GM10266 (cell line): ENCODE measurements around the gene MDK.

Experiments used
- DNase-seq: peaks from one replicate; pipeline ENCODE4 v3.0.0; 2012; ENCODE audit errors: extremely low spot score
- TF ChIP-seq, protein P1 (sequence below): IDR thresholded peaks from 2 replicates; pipeline ENCODE4 v1.5.1; 2012; ENCODE audit warnings: mild to moderate bottlenecking, low read depth; ENCODE audit not compliant: control insufficient read depth, insufficient read depth; ENCODE audit errors: missing control alignments

The MDK gene, protein sequence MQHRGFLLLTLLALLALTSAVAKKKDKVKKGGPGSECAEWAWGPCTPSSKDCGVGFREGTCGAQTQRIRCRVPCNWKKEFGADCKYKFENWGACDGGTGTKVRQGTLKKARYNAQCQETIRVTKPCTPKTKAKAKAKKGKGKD

DNA sequence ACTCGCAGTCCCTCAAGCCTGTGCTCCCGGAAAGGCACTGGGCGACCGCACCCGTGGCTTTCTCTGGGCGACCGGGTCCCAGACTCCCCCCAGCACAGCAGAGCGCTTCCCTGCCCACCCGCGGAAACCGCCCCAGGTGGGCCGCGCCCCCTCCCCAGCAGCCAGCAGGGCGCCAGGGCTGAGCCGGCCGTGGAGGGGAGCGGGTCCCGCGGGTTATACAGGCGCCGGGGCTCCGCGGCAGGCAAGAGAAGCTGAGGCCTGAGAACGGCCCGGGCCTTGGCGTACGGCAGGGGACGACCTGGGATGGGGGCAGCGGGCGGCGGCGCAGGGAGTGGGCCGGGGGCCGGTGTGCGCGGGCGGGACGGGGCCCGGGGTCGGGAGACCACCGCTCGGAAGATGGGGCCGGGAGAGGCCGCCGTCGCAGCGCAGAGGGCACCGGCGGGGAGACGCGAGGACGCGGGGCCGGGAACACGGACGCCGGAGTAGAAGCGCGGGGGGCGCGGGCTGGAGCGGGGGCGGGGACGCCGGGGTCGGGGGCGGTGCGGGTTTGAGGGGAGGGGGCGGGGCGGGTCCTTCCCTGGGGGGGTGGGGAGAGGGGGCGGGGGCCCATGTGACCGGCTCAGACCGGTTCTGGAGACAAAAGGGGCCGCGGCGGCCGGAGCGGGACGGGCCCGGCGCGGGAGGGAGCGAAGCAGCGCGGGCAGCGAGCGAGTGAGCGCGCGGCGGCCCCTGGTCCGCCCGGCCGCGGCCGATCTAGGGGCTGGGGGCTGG, at the start of gene MDK:
Gene MDK (plus strand): TSS at position 622 of the 771 bp plus-strand sequence. CDS start 389 bp downstream, outside the sequence.
- TF ChIP-seq, protein P1, sequence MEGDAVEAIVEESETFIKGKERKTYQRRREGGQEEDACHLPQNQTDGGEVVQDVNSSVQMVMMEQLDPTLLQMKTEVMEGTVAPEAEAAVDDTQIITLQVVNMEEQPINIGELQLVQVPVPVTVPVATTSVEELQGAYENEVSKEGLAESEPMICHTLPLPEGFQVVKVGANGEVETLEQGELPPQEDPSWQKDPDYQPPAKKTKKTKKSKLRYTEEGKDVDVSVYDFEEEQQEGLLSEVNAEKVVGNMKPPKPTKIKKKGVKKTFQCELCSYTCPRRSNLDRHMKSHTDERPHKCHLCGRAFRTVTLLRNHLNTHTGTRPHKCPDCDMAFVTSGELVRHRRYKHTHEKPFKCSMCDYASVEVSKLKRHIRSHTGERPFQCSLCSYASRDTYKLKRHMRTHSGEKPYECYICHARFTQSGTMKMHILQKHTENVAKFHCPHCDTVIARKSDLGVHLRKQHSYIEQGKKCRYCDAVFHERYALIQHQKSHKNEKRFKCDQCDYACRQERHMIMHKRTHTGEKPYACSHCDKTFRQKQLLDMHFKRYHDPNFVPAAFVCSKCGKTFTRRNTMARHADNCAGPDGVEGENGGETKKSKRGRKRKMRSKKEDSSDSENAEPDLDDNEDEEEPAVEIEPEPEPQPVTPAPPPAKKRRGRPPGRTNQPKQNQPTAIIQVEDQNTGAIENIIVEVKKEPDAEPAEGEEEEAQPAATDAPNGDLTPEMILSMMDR: no peak
- DNase-seq: peak; percentile 69

DNA sequence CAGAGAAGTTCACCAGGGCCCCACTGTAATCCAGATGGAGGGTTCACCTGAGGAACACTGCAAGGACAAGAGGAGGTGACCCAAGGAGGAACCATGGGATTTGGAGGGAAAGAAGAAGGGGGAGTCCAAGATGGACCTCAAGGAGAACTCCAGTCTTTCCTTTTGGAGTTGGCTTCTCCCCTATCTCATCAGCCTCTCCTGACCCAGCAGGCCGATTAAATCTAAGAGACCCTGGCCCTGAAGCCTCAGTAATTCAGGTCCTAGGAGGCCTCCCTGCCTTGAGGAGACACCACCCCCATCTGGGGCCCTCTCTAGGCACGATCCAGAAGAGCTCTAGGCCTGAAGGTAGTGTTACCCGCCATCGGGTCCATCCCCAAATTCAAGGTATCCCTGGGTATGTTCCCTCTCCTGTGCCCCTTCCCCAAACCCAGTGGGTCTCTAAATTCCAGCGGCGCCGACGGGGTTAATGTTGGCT, 49.3 kb upstream of the MDK start:
- TF ChIP-seq, protein P1: no peak
- no peak for DNase-seq

DNA sequence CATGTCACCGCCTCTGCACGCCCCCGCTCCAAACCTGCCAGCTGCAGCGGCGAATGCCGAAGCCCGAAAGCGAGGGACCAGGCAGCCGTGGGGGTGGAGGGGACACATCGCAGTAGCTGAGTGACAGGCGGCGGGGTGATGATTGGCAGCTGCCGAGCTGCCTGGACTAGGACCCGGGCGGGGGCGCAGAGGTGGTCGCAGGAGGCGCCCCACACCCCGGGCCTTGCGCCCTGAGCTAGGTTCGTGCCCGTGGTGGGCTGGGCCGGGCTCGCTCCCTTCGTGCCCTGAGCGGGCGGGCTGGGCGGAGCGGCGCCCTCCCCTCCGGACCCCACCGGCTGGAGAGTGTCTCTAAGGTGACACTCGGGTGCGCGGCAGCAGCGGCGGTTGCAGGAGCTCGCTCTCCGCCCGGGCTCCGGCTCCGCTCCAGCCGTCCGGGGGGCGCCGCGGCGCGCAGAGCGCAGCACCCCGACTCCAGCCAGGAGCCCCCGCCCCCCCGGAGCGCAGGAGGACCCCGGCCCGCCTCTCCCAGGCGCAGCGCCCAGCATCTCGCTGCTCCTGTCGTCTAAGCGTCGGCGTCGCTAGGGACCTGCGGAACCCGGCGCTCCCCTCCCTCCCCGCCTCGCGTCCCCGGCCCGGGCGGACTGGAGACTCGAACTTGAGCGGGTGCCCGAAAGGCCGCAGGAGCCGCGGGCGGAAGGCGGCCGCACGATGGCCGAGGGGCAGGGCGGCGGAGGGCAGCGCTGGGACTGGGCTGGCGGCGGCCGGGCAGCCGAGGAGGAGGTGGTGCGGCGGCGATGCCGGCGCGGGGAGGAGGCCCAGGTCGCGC, 48.7 kb upstream of the MDK start:
- DNase-seq: no peak
- TF ChIP-seq, protein P1: no peak

DNA sequence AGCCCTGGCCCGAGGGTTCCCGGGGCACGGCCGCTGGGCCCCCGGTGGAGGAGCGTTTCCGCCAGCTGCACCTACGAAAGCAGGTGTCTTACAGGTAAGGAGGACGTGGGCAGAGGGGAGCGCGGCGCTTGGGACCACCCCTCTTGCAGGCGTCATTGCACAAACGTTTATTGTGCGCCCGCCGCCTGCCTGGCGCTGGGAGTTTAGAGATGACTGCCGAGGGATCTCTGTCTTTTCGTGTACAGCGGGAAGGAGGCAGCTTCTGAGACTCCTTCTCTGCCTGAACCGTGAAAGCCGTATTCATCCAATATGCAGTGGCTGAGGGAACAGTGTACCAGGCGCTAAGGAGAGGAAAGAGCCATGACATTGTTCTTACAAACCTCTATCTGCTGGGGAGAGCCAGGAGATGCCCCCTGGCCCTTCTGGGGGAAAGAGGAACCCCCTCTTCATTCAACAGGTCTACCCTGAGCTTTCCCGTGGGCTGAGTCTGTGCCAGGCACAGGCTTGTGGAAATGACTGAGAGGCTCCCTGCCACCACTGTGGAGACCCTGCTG, 48.0 kb upstream of the MDK start:
- DNase-seq: no peak
- TF ChIP-seq, protein P1: no peak

DNA sequence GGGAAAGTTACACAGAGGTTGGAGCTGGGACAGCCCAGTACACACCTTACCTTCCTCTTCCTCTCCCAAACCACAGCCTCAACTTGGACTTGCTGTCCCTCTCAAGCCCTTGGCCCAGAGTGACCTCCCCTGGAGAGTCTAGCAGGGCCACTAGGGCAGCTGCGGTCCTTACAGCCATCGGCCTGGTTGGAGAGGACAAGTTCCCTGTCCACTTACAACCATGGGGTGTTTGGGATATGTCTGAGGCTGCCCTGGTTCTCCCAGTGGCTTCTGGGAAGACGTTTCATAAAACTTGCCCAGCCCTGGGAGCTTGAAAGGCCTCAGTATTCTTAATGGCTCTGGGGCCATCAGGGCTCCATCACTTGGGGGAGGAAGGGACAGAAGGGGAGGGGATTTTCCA, 47.3 kb upstream of the MDK start:
- TF ChIP-seq, protein P1: no peak
- no peak for DNase-seq

DNA sequence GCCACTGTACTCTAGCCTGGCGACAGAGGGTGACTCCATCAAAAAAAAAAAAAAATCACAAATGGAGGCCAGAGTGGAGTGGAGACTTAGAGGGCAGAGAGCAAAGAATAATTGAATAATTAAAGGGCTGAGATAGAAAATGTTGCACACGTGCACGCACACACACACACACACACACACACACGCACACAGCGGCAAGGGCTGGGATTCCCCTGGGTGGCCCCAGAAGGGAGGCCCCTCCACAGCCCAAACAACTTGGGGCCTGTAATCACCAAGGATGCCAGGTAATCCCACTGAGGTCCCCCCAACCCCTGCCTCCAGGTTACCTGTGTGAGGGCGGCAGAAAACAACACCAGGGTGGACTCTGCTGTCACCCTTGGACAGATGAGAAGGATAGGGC, 46.2 kb upstream of the MDK start:
- TF ChIP-seq, protein P1: no peak
- DNase-seq: no peak
